ENCODE results near the gene GBP2.
"Not testable (repeated sequence)": the region's sequence is repeated elsewhere in the genome, so short reads cannot be mapped to it uniquely, and the experiment has no call there.

Gene GBP2, protein sequence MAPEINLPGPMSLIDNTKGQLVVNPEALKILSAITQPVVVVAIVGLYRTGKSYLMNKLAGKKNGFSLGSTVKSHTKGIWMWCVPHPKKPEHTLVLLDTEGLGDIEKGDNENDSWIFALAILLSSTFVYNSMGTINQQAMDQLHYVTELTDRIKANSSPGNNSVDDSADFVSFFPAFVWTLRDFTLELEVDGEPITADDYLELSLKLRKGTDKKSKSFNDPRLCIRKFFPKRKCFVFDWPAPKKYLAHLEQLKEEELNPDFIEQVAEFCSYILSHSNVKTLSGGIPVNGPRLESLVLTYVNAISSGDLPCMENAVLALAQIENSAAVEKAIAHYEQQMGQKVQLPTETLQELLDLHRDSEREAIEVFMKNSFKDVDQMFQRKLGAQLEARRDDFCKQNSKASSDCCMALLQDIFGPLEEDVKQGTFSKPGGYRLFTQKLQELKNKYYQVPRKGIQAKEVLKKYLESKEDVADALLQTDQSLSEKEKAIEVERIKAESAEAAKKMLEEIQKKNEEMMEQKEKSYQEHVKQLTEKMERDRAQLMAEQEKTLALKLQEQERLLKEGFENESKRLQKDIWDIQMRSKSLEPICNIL

DNA sequence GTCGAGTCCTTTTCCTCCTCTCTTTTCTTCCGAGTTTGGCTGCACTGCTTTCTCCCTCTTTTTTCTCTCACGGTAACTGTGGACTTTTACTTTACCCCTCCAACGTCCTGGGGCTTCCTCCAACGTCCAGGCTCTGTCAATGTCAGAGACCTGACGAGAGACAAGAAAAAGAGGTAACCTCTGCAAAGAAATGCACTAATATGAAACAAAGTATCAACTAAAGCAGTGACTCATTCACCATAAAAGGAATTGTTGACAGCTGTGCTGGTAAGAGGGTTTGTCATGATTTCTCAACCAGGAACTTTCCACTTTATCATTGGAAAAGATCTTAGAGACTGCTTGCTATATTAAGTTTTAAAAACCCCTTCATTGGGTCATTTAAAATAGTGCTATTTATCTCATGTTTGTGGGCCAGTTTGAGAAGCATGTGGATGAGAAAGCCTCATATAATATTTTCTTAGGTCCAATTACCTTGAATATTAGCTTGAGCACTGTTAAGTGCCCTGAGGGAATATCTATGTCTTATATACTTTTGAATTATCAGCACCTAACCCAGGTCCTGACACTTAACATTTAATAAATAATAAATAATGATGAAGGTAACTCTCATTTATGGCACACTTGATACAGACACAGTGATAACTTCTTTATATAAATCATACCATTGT, at the start of gene GBP2:
Gene GBP2, minus strand, starts transcription at position 202 of the 668 bp plus-strand sequence. CDS start 4,148 bp downstream, outside the sequence.
- DNase-seq (ENCODE audit: low read depth in 2 of 2) = no peak

GRCh38 chr1:89174491-89174890, 48.6 kb upstream of the GBP2 start:
- no peak for DNase-seq (ENCODE audit: low read depth in 2 of 2)

- no peak for DNase-seq (ENCODE audit: low read depth in 2 of 2)
Measured at GRCh38 chr1:89172468-89173143, 46.7 kb upstream of the GBP2 start.

DNA sequence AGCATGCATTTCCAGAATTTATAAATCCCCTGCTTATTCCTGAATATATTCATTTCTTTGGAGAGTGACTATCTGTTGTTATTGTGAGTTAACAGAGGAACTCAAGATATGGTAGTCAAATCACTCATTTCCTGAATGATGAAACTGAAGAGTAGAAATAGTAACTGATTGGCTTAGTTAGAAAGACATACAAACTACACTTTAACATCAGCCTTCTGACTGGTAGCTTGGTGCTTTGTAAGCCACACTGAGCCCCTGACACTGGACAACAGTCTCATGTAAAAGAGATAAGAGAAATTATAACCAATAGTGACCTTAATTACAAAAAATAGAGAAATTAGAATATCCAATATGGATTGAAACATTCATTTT, 45.1 kb upstream of the GBP2 start:
- no peak for DNase-seq (ENCODE audit: low read depth in 2 of 2)

- no peak for DNase-seq (ENCODE audit: low read depth in 2 of 2)
Measured at GRCh38 chr1:89170170-89171066, 44.5 kb upstream of the GBP2 start.

DNA sequence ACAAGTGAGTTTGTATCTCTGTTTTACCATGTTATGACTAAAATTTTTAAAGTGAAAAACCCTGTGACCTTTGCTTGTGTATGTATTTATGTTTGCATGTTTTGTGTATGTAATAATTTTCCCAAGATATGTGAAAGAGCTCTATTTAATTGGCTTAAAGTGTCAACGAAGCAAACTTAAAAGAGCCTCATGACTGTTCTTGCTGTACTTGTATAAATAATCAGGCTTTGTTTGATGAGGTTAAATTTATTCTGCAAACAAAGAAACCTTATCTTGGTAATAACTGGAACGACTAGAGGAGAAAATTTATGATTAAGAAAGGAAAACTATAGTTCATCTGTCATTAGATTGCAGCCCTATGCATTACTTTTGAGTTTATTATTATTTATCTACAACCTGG, 43.3 kb upstream of the GBP2 start:
- DNase-seq (ENCODE audit: low read depth in 2 of 2) = no peak

DNA sequence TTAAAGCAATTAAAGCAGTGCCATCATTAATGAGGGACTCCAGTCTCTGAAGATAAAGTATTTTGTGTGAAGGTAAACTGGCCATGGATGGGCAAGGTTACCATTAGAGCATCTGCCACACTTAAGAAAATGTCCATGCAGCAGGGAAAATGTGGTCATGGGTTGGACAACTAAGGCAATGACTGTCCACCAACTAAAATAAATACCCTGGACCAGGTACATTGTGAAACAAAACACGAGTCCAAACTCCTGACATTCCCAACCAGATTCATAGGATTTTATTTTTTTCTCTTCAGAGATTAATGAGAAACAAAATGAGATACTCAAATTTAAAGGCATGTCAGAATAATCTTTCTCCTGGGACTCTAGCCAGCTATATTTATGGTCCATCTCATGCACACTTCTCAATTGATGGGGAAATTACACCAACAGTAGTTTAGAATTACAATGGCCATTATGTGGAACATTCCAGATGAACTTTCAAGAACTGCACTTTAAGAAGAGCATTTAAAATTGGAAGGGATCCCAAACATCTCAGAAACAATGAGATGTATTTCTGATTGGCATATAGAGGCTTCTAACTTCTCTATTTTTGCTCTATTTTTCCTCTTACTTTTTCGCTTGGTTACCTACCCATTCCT, 41.8 kb upstream of the GBP2 start:
- no peak for DNase-seq (ENCODE audit: low read depth in 2 of 2)

GRCh38 chr1:89166705-89167104, 40.8 kb upstream of the GBP2 start:
- DNase-seq (ENCODE audit: low read depth in 2 of 2) = no peak

GRCh38 chr1:89165811-89166210, 39.9 kb upstream of the GBP2 start:
- no peak for DNase-seq (ENCODE audit: low read depth in 2 of 2)

DNA sequence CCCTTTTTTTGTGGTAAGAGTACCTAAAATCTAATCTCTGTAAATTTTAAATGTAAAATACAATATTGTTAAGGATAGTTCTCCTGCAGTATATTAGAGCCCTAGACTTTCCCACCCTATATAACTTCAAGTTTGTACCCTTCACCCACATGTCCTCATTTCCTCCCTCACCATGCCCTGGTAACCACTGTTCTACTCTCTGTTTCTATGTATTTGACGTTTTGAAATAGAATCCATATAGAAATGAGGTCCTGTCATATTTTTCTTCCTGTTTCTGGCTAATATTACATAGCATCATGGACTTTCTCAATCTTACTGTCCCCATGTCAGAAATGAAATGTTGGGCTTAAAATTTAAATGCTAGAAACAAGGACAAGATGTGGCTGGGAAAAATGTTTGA, 25.1 kb upstream of the GBP2 start:
- DNase-seq (ENCODE audit: low read depth in 2 of 2) = no peak

DNA sequence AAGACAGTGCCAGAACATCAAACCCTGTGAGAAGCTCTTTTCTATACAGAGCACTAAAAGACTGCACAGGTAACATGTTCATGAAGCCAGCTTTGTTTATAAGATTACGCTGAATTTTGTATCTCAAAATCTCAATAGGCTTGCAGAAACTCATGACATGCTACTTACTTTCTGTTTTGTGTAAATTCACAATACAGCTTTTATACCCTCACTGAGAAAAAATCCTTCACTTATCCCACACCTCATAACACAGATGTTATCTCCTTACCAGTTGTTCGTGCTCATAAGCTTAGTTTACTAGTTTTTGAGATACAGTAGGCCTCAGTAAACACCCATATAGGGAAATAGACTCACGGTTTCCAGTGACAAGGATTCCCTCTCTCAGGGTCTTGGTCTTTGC, 24.1 kb upstream of the GBP2 start:
- no peak for DNase-seq (ENCODE audit: low read depth in 2 of 2)

DNA sequence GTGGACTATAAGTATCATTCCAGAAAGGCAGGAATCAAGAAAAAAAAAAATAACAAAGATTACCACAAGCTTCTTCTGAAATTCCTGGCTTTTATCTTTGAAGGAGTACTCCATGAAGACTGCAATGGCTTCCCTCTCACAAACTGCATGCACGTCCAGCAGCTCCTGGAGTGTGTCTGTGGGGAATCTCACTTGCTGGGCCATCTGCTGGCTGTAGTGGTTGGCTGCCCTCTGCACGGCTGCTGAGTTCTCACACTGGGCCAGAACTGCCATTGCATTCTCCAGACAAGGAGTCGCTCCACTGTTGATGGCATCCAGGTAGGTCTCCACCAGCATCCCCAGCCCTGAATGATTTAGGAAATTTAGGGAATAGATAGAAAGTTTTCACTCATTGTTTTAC, 23.3 kb upstream of the GBP2 start:
- DNase-seq (ENCODE audit: low read depth in 2 of 2) = no peak

DNA sequence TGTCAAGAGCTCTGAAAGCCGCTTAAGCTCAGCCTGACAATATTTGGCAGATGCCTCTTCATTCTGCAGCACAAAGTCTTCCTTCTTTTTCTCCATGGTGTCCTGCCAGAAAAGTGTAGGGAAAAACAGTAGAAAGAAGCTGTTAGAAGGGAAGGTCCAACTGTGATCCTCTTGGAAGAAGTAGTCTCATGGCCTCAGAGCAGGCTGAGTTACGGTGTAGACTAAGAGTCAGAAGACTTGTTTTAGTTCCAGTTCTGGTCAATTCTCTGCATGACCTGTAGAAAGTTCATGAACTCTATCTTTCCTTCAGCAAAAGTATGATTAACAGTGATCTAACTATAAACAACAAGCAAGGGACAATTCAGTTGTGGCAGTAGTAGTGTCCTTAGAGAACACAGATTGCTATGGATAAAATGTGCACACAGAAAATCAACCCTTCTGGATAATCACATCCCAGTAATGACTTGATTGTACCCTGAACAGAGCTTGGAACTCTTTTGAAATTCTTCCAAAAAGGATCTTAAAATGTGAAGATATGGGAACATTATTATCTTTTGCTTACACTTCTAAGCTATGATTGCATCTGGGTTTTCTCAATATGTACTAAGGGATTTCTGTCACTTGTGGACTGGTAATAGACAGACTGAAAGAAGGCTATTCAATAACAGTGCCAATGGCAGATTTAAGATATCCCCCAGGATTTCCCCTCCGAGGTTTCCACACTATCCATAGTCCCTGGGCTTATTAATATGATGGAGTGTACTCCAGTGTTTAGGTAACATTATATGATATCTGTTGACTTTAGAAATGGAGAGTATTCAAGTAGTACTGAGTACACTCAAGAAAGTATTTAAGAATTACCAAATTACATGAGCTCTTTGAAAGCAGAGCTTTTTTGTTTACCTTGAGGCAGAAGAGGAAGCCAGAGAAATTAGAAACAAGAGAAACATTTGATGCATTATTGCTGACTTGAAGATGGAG, 22.1 kb upstream of the GBP2 start:
- DNase-seq (ENCODE audit: low read depth in 2 of 2) = no peak

DNA sequence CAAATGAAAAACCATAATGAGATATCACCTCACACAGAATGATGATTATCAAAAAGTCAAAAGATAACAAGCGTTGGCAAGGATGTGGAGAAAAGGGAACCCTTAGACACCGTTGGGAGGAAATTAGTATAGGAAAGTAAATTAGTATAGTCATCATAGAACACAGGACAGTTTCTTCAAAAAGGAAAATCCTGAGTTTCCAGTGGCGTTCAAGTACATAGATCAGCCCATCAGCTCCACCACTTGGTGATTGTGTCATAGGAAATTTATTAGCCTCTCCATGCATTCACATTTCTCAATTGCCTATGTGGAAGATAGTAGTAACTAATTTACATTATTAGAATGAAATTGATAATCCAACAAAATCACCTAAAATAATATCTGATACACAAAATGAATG, 20.8 kb upstream of the GBP2 start:
- DNase-seq (ENCODE audit: low read depth in 2 of 2) = no peak

DNA sequence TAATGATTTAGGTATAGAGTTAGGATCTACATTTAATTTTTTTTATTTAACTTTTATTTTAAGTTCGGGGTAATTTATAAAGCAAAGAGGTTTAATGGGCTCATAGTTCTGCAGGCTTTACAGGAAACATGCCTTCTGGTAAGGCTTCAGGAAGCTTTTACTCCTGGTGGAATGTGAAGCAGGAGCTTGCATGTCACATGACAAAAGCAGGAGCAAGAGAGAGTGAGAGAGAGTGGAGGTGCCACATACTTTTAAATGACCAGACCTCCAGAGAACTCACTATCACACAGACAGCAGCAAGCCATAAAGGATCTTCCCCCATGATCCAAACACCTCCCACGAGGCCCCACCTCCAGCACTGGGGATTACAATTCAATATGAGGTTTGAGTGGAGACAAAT, 17.6 kb upstream of the GBP2 start:
- DNase-seq (ENCODE audit: low read depth in 2 of 2) = no peak

- no peak for DNase-seq (ENCODE audit: low read depth in 2 of 2)
Measured at GRCh38 chr1:89142160-89142559, 16.2 kb upstream of the GBP2 start.

DNA sequence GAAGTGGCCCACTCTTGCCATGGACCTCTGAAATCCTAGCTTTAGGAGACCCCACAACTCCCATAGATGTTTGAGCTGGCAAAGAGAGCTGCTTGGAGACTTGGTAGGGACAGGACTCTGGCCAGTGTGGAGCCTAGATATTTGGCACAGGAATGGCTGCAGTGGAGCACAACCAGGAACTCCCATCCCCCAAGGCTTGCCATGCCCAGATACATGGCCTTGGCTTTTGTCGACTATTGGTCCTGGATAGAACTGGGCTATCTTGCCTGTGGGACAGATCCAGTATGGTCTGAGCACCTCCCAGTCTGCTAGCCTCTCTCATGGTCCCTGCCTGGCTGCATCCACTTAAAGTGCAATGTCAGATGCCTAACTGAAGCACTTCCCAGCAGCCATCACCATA, 7.8 kb upstream of the GBP2 start:
- DNase-seq (ENCODE audit: low read depth in 2 of 2) = no peak

DNA sequence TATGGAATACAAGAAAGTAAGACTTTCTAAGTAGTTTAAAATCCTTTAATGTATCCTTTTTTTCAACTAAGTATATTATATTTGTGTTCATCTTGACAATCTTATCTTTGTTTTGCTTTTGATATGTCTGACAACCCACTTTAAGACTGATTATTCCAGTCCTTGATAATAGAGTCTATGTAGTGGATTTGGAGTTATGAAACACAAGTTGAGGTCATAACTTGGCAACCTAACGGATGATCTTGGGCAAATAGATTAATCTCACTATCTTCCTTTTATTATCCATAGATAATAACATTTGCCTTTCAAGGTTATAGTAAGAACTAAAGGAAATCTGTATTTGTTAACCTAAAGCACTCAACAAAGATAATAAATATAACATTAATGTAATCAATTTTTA, 4.8 kb upstream of the GBP2 start:
- no peak for DNase-seq (ENCODE audit: low read depth in 2 of 2)

- no peak for DNase-seq (ENCODE audit: low read depth in 2 of 2)
Measured at GRCh38 chr1:89129911-89130310, 4.0 kb upstream of the GBP2 start.

- not testable (repeated sequence) for DNase-seq (ENCODE audit: low read depth in 2 of 2)
Measured at GRCh38 chr1:89128003-89128458, 2.1 kb upstream of the GBP2 start.
